CD1c-positive myeloid dendritic cell (primary cell): ENCODE results near the gene TRIM38.

Source experiments
- DNase-seq: peaks from one replicate; pipeline ENCODE4 v3.0.0-alpha.2; 2016; ENCODE audit errors: extremely low spot score

Gene TRIM38

GRCh38 chr6:26026833-26027490 is 64.4 kb downstream of the TRIM38 start:
- peak; percentile 95 for DNase-seq

- DNase-seq, result no peak
Measured at GRCh38 chr6:26027491-26028211, 65.0 kb downstream of the TRIM38 start.

GRCh38 chr6:26028212-26028745 is 65.7 kb downstream of the TRIM38 start:
- no peak for DNase-seq

GRCh38 chr6:26028746-26029569 is 66.4 kb downstream of the TRIM38 start:
- no peak for DNase-seq

- no peak for DNase-seq
Measured at GRCh38 chr6:26029570-26029856, 66.9 kb downstream of the TRIM38 start.

GRCh38 chr6:26029857-26030653 is 67.5 kb downstream of the TRIM38 start:
- no peak for DNase-seq

GRCh38 chr6:26030716-26031115 is 68.1 kb downstream of the TRIM38 start:
- no peak for DNase-seq

GRCh38 chr6:26031151-26031594 is 68.6 kb downstream of the TRIM38 start:
- no peak for DNase-seq

GRCh38 chr6:26031595-26032339 is 69.2 kb downstream of the TRIM38 start:
- DNase-seq, result peak; percentile 89

GRCh38 chr6:26032340-26033084 is 69.9 kb downstream of the TRIM38 start:
- peak; percentile 26 for DNase-seq

- peak; percentile 94 for DNase-seq
Measured at GRCh38 chr6:26033085-26033940, 70.7 kb downstream of the TRIM38 start.

GRCh38 chr6:26033941-26034354 is 71.3 kb downstream of the TRIM38 start:
- no peak for DNase-seq

GRCh38 chr6:26034905-26035304 is 72.3 kb downstream of the TRIM38 start:
- DNase-seq, result no peak
